ENCODE measurements around the gene ANKRD10.

The ANKRD10 gene

GRCh38 chr13:110915057-110915873 lies at the start of gene ANKRD10:
ANKRD10 (minus strand) TSS chr13:110915069; CDS start chr13:110914934, 135 bp downstream.
- TF ChIP-seq, protein P1, sequence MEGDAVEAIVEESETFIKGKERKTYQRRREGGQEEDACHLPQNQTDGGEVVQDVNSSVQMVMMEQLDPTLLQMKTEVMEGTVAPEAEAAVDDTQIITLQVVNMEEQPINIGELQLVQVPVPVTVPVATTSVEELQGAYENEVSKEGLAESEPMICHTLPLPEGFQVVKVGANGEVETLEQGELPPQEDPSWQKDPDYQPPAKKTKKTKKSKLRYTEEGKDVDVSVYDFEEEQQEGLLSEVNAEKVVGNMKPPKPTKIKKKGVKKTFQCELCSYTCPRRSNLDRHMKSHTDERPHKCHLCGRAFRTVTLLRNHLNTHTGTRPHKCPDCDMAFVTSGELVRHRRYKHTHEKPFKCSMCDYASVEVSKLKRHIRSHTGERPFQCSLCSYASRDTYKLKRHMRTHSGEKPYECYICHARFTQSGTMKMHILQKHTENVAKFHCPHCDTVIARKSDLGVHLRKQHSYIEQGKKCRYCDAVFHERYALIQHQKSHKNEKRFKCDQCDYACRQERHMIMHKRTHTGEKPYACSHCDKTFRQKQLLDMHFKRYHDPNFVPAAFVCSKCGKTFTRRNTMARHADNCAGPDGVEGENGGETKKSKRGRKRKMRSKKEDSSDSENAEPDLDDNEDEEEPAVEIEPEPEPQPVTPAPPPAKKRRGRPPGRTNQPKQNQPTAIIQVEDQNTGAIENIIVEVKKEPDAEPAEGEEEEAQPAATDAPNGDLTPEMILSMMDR (IDR thresholded peaks at IDR 0.05; ENCODE audit: low read depth, low read length) = peak; percentile 73
- DNase-seq (ENCODE audit: extremely low read depth, low read depth) = peak; percentile 99

DNA sequence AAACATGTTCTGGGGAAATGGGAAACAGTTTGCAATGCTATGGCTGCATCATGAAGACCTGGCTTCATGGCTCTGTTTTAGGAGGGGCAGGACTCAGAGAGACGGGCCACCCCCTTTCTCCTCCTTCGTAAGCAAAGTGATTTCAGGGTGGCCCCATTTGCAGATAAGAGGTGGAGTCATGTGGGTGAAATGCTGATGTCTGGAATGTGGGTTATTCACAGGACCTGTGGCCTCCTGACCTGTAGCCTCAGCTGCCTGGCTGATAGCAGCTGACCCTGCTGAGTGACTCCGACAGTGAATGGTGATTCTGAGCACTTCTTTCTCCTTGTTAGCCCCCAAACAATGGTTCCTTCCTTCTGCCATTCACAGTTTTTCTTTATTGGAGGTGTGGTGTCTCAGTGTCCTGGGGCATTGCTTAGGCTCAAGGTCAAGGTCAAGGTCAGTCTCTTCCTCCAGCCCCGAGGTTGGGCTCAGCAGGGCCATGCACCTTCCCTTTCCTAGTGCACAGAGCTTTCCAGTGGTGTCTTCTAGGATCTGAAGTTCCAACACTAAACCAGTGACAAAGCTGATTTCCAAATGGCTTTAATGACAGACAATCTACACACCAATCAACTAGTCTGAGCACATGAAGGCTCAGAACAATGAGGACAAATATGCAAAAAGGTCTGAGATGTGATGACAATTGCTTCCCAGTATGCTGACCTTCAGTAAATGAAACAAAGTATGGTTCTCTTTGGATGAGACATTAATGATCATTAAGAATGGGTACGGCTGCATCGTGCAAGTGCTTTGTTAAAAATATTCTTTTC lies 49.6 kb upstream of the ANKRD10 start:
- TF ChIP-seq, protein P1 (IDR thresholded peaks at IDR 0.05; ENCODE audit: low read depth, low read length) = no peak
- DNase-seq (ENCODE audit: extremely low read depth, low read depth) = no peak

DNA sequence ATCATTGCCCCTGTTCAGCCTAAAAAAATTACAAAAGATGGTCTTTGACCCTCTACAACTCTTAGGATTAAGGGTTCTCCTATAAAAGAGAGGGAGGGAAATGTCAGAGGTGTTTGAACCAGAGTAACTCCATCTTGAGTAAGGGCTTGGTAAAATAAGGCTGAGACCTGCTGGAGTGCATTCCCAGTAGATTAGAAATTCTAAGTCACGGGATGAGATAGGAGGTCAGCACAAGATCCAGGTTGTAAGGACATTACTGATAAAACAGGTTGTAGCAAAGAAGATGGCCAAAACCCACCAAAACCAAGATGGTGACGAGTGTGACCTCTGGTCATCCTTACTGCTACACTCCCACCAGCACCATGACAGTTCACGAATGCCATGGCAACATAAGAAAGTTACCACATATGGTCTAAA lies 48.7 kb upstream of the ANKRD10 start:
- TF ChIP-seq, protein P1 (IDR thresholded peaks at IDR 0.05; ENCODE audit: low read depth, low read length) = no peak
- DNase-seq (ENCODE audit: extremely low read depth, low read depth) = no peak

DNA sequence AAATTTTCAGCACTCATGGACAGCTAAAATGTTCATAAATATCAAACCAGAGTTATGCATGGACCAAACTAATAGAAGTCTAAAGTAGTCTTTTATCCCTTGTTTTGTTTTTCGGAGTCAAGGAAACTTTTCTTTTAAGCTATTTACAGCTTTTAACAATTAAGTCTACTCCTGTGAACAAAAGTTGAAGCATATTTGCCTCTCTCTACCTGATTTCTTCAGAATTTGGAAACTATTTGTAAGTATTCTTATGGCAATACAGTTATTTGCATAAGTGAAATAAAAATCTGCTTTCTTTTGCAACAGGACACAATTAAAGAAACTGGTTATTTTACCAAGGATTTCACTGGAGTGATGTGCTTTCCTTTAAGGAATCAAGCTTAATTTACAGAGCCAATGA lies 47.1 kb upstream of the ANKRD10 start:
- no peak for DNase-seq (ENCODE audit: extremely low read depth, low read depth)
- TF ChIP-seq, protein P1 (IDR thresholded peaks at IDR 0.05; ENCODE audit: low read depth, low read length) = no peak

GRCh38 chr13:110960204-110960603 lies 45.3 kb upstream of the ANKRD10 start:
- TF ChIP-seq, protein P1 (IDR thresholded peaks at IDR 0.05; ENCODE audit: low read depth, low read length) = no peak
- DNase-seq (ENCODE audit: extremely low read depth, low read depth) = no peak

DNA sequence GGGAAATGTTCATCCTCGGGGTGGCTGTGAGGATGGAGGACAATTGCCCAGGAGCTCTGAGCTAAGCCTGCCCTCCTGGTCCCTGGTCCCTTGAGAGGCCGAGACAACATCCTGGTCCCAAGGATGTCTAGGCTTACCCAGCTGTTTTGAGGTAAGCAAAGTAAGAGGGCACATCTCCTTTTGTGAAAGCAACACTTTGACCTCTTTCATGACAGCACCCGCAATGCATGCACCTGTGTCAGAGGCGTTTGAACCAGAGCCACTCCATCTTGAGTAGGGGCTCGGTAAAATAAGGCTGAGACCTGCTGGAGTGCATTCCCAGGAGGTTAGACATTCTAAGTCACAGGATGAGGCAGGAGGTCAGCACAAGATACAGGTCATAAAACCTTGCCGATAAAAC lies 43.1 kb upstream of the ANKRD10 start:
- TF ChIP-seq, protein P1 (IDR thresholded peaks at IDR 0.05; ENCODE audit: low read depth, low read length) = no peak
- DNase-seq (ENCODE audit: extremely low read depth, low read depth) = no peak

Measured in AG09319 (cell line).